Suprapubic skin (tissue), 4 donors: ENCODE measurements around the gene LAMA3. TPM values are rescaled to one million over a fixed set of nuclear protein-coding genes. Genes with fewer than 3 reads are reported as not detected.

Source experiments
- DNase-seq, 2 donors: peaks; one replicate each; pipeline ENCODE4 v3.0.0-alpha.2; 2019; ENCODE audit warnings: low spot score in 2 of 2
- H3K27ac ChIP-seq: fragments of 200-600 bp; sonication (generic); one replicate; pipeline ENCODE4 v1.5.1; 2019
- H3K27me3 ChIP-seq: fragments of 200-600 bp; sonication (generic); one replicate; pipeline ENCODE4 v1.5.1; 2019
- H3K36me3 ChIP-seq: fragments of 200-600 bp; sonication (generic); one replicate; pipeline ENCODE4 v1.5.1; 2019
- H3K4me1 ChIP-seq: fragments of 200-600 bp; sonication (generic); one replicate; pipeline ENCODE4 v1.5.1; 2019
- H3K4me3 ChIP-seq: fragments of 200-600 bp; sonication (generic); one replicate; pipeline ENCODE4 v1.5.1; 2019; ENCODE audit warnings: mild to moderate bottlenecking
- H3K9me3 ChIP-seq: fragments of 200-600 bp; sonication (generic); one replicate; pipeline ENCODE4 v1.5.1; 2019
- EP300 ChIP-seq: sonication (generic); formaldehyde crosslinking; IDR thresholded peaks from one replicate; pipeline ENCODE4 v1.6.1; 2017; ENCODE audit warnings: antibody characterized with exemption
- POLR2A ChIP-seq, 2 donors: fragments of 450-650 bp; IDR thresholded peaks; one replicate each; pipeline ENCODE4 v1.6.1; 2017; ENCODE audit warnings: antibody characterized with exemption in 2 of 2, mild to moderate bottlenecking in 2 of 2, moderate library complexity in 2 of 2
- POLR2AphosphoS5 ChIP-seq, 3 donors: sonication (generic); formaldehyde crosslinking; IDR thresholded peaks; one replicate each; pipeline ENCODE4 v1.6.1; 2017; ENCODE audit warnings: antibody characterized with exemption in 3 of 3
- WGBS: methylation state at CpG from one replicate; pipeline ENCODE4 v1.1.5; 2018; 5-methylcytosine and 5-hydroxymethylcytosine counted together
- total RNA-seq, 4 donors: library from RNA; depleted of rRNA; stranded (reverse); fragments of >200 nt; gene quantifications; one replicate each; pipeline ENCODE4 v1.1.0, GENCODE V29; 2016
- TF ChIP-seq, protein P1 (sequence below), 2 donors: fragments of 200-600 bp in 1 of 2; fragments of 450-650 bp in 1 of 2; sonication (generic) in 1 of 2; IDR thresholded peaks; one replicate each; pipeline ENCODE4 v1.5.1; 2016 to 2019; ENCODE audit warnings: antibody characterized with exemption in 2 of 2, mild to moderate bottlenecking in 1 of 2, moderate library complexity in 1 of 2

The LAMA3 gene
- total RNA-seq, 4 donors from 2014 or later, result 233 to 370 (median 253) TPM

DNA sequence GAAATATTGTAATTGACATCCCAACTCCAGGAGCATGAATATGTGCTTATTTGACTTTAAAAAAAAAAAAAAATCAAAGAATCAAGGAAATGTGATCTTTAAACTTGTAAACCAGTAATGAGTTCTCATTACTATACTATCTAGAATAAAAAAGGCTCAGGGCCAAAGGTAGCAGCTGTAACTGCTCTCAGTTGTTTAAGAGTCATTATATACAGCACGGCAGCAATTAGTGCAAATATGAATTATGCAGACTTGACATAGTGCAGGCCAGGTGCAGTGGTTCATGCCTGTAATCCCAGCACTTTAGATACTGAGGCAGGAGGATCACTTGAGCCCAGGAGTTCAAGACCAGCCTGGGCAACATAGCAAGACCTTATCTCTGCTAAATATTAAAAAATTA lies 199.6 kb downstream of the LAMA3 start:
- Histone ChIP-seq H3K27ac (no peak overlapping the region), H3K4me1 (peaks cover 33% of the 10 kb centered on the region), H3K27me3 (no peaks in the 10 kb centered on the region), H3K4me3 (no peak overlapping the region), H3K9me3 (no peaks in the 10 kb centered on the region), H3K36me3 (peaks cover 24% of the 10 kb centered on the region)
- DNase-seq, result no peak
- TF ChIP-seq, protein P1, sequence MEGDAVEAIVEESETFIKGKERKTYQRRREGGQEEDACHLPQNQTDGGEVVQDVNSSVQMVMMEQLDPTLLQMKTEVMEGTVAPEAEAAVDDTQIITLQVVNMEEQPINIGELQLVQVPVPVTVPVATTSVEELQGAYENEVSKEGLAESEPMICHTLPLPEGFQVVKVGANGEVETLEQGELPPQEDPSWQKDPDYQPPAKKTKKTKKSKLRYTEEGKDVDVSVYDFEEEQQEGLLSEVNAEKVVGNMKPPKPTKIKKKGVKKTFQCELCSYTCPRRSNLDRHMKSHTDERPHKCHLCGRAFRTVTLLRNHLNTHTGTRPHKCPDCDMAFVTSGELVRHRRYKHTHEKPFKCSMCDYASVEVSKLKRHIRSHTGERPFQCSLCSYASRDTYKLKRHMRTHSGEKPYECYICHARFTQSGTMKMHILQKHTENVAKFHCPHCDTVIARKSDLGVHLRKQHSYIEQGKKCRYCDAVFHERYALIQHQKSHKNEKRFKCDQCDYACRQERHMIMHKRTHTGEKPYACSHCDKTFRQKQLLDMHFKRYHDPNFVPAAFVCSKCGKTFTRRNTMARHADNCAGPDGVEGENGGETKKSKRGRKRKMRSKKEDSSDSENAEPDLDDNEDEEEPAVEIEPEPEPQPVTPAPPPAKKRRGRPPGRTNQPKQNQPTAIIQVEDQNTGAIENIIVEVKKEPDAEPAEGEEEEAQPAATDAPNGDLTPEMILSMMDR (IDR thresholded peaks at IDR 0.05), result no peak
- TF ChIP-seq POLR2A (IDR thresholded peaks at IDR 0.05) (no peak), EP300 (no peak), POLR2AphosphoS5 (IDR thresholded peaks at IDR 0.05) (no peak)
- 68% methylated on average over 1 of the region's 1 CpG for WGBS

DNA sequence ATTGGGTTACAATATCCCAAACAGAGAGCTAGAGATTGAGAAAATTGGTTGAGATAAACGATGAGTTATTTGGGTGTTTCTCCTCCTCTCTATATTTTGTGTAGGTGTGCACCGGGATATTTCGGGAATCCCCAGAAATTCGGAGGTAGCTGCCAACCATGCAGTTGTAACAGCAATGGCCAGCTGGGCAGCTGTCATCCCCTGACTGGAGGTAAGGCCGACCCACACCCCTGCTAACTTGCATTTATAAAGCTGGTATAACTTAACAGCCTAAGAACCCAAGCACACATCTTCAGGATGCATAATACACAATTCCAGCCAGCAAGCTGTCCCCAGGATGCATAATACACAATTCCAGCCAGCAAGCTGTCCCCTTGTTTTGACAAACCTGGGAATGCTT lies 200.7 kb downstream of the LAMA3 start:
- Histone ChIP-seq H3K4me3 (no peak overlapping the region), H3K9me3 (no peaks in the 10 kb centered on the region), H3K27me3 (no peaks in the 10 kb centered on the region), H3K27ac (no peak overlapping the region), H3K36me3 (peaks cover 34% of the 10 kb centered on the region), H3K4me1 (peaks cover 23% of the 10 kb centered on the region)
- TF ChIP-seq, protein P1 (IDR thresholded peaks at IDR 0.05), result no peak
- WGBS, result 66% methylated on average over 5 of the region's 5 CpGs
- DNase-seq, result no peak

DNA sequence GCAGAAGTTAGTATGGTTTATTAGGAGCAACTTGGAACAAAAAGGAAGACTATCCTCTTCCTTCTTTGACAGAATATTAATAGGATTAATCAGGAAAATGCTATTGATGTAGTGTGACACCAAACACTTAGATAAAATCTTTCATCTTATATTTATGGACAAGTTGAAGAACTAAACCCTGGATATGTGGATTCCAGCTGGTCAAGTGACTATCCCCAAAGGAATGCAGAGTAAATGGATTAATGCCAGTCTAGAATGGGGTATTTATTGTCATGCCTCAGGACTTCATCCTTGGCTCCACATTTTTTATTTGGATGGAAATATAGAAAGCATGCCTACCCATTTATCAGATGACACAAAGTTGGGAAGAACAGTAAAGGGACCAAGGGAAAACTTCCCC lies 201.3 kb downstream of the LAMA3 start:
- Histone ChIP-seq H3K4me3 (no peak overlapping the region), H3K27me3 (no peaks in the 10 kb centered on the region), H3K4me1 (peaks cover 16% of the 10 kb centered on the region), H3K9me3 (no peaks in the 10 kb centered on the region), H3K27ac (no peak overlapping the region), H3K36me3 (peaks cover 40% of the 10 kb centered on the region)
- TF ChIP-seq POLR2AphosphoS5 (IDR thresholded peaks at IDR 0.05) (no peak), EP300 (no peak)
- no peak for DNase-seq

DNA sequence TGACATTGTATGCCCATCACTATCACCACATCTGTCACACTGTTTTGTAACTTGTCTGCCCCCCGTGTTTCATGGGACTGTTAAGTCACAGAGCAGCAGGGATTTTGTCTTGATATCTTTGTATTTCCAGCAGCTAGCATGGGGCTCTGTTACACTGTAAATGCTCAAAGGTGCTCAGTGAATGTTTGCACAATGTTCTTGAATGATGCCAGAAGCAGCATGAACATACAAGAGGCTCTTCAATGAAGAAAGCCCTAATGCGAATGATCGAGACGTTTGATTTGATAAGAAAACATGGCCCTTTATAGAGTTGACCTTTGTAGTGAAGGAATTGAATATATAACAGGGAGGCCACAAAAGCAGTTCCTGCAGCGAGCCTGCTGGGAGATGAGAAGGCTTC lies 204.4 kb downstream of the LAMA3 start:
- Histone ChIP-seq H3K4me3 (no peak overlapping the region), H3K4me1 (no peaks in the 10 kb centered on the region), H3K27me3 (no peaks in the 10 kb centered on the region), H3K36me3 (peaks cover 54% of the 10 kb centered on the region), H3K9me3 (no peaks in the 10 kb centered on the region), H3K27ac (no peak overlapping the region)
- DNase-seq, result no peak
- TF ChIP-seq POLR2AphosphoS5 (IDR thresholded peaks at IDR 0.05) (no peak), EP300 (no peak), POLR2A (IDR thresholded peaks at IDR 0.05) (no peak)
- TF ChIP-seq, protein P1 (IDR thresholded peaks at IDR 0.05), result no peak
- WGBS, result 81% methylated on average over 5 of the region's 5 CpGs

- DNase-seq, result no peak
- Histone ChIP-seq H3K27ac (no peak overlapping the region), H3K9me3 (no peaks in the 10 kb centered on the region), H3K27me3 (no peaks in the 10 kb centered on the region), H3K4me1 (no peaks in the 10 kb centered on the region), H3K36me3 (peaks cover 64% of the 10 kb centered on the region), H3K4me3 (no peak overlapping the region)
- WGBS, result 96% methylated on average over 14 of the region's 14 CpGs
- TF ChIP-seq EP300 (no peak), POLR2AphosphoS5 (IDR thresholded peaks at IDR 0.05) (no peak), POLR2A (IDR thresholded peaks at IDR 0.05) (no peak)
- TF ChIP-seq, protein P1 (IDR thresholded peaks at IDR 0.05), result no peak
These were observed 205.5 kb downstream of the LAMA3 start for GRCh38 chr18:23894661-23895175.

DNA sequence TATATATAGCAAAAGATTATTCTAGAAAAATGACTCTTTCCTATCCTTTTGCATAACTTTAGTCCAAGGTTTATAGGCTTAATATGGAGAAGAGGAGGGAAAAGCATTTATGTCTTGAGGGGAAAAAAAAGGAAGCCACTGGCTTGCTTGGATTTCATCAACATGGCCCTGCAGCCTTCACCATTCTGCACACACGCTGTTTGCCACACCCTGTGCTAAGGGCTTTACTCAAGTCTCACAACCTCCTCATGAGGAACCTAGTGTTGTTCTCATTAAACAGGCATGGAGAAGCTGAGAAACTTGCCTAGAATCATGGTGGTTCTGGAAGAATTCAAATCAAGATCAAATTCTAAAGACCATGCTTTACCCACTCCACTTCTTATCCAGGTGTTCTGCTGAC lies 208.0 kb downstream of the LAMA3 start:
- TF ChIP-seq POLR2A (IDR thresholded peaks at IDR 0.05) (no peak), POLR2AphosphoS5 (IDR thresholded peaks at IDR 0.05) (no peak), EP300 (no peak)
- TF ChIP-seq, protein P1 (IDR thresholded peaks at IDR 0.05), result no peak
- Histone ChIP-seq H3K4me1 (no peaks in the 10 kb centered on the region), H3K36me3 (peaks cover 58% of the 10 kb centered on the region), H3K27ac (no peak overlapping the region), H3K4me3 (no peak overlapping the region), H3K27me3 (no peaks in the 10 kb centered on the region), H3K9me3 (no peaks in the 10 kb centered on the region)
- 76% methylated on average over 1 of the region's 1 CpG for WGBS
- DNase-seq, result no peak
